Colon (tissue), 2 donors: ENCODE data around the gene SERINC1.
A peak's percentile ranks its signal among the peaks of the same experiment; 100 is the strongest.

Source experiments
- FAIRE-seq: peaks from 2 replicates; lab custom pipeline; 2012; peaks lifted over from hg19 to GRCh38; lab: Jason Lieb, UNC
- donor health status: control.
- donor health status: control.

The SERINC1 gene

GRCh38 chr6:122432816-122433215 is 38.8 kb downstream of the SERINC1 start:
- FAIRE-seq: no peak

GRCh38 chr6:122431780-122432179 is 39.8 kb downstream of the SERINC1 start:
- FAIRE-seq: no peak

- no peak for FAIRE-seq
These were observed 42.3 kb downstream of the SERINC1 start for GRCh38 chr6:122429323-122429722.

GRCh38 chr6:122428781-122429180 is 42.8 kb downstream of the SERINC1 start:
- FAIRE-seq: no peak

- FAIRE-seq: no peak
These were observed 45.0 kb downstream of the SERINC1 start for GRCh38 chr6:122426597-122426996.

GRCh38 chr6:122423734-122424133 is 47.9 kb downstream of the SERINC1 start:
- FAIRE-seq: no peak

- FAIRE-seq: no peak
These were observed 48.9 kb downstream of the SERINC1 start for GRCh38 chr6:122422614-122423267.

- no peak for FAIRE-seq
These were observed 49.6 kb downstream of the SERINC1 start for GRCh38 chr6:122422003-122422402.

GRCh38 chr6:122416825-122417224 is 54.8 kb downstream of the SERINC1 start:
- no peak for FAIRE-seq

GRCh38 chr6:122412001-122412400 is 59.6 kb downstream of the SERINC1 start:
- FAIRE-seq: no peak

GRCh38 chr6:122408702-122409458 is 62.7 kb downstream of the SERINC1 start:
- FAIRE-seq: no peak

GRCh38 chr6:122408240-122408639 is 63.4 kb downstream of the SERINC1 start:
- no peak for FAIRE-seq

GRCh38 chr6:122407712-122408111 is 63.9 kb downstream of the SERINC1 start:
- FAIRE-seq: no peak

- no peak for FAIRE-seq
These were observed 65.4 kb downstream of the SERINC1 start for GRCh38 chr6:122406187-122406586.

GRCh38 chr6:122405417-122405816 is 66.2 kb downstream of the SERINC1 start:
- FAIRE-seq: no peak

- no peak for FAIRE-seq
These were observed 67.2 kb downstream of the SERINC1 start for GRCh38 chr6:122404444-122404843.

GRCh38 chr6:122401104-122401503 is 70.5 kb downstream of the SERINC1 start:
- no peak for FAIRE-seq

GRCh38 chr6:122400462-122401089 is 71.0 kb downstream of the SERINC1 start:
- no peak for FAIRE-seq

GRCh38 chr6:122400121-122400450 is 71.5 kb downstream of the SERINC1 start:
- no peak for FAIRE-seq

- no peak for FAIRE-seq
These were observed 72.1 kb downstream of the SERINC1 start, which contains the start of gene HSF2 for GRCh38 chr6:122399348-122400120. Gene HSF2, plus strand, starts transcription at chr6:122399652. Its CDS starts 86 bp downstream, at chr6:122399738.

GRCh38 chr6:122399055-122399347 is 72.6 kb downstream of the SERINC1 start:
- peak; percentile 18 for FAIRE-seq

GRCh38 chr6:122394016-122394415 is 77.6 kb downstream of the SERINC1 start:
- FAIRE-seq: no peak
